ENCODE results near the gene MAP2.

Gene MAP2

DNA sequence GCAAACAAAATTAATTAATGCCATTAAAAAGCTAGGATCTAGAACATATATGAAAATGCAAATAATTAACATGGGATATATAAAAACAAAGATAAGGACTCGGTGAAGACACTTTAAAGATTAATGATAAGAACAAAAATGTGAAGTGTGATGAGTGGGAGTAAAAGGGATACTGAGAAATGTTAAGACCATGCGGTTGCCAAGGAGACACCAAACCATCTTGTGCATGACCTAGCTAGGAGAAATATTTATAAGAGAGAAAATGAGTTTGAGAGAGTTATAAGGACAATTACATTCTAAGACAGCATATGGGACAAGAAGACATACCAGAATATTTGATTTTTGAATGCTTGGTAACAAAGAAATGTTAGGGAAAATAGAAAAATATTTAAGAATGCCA lies 25.4 kb upstream of the MAP2 start:
- no peak overlapping the region for H3K4me3 ChIP-seq (ENCODE audit: low read length)
- TF ChIP-seq ZNF274 (IDR thresholded peaks at IDR 0.05; ENCODE audit: low read depth, low read length), result no peak

DNA sequence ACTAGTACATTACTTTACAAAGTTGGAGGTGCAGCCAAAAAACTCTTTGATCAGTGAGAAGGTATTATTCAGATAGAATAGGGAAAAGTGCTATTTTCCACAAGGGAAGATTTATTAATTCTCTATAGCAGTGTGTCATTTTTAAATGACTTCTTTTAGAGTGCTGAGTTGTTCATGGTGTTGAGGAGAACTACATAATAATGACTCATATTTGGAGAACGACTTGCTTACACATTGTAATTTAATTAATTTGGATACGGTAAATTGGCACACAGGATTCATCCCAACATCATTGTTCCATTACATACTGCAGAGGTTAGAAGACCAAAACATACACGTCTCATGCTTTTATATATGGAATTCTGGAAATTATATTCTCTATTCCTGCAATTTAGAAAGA lies 22.1 kb upstream of the MAP2 start:
- TF ChIP-seq ZNF274 (IDR thresholded peaks at IDR 0.05; ENCODE audit: low read depth, low read length), result no peak
- no peak overlapping the region for H3K4me3 ChIP-seq (ENCODE audit: low read length)

- TF ChIP-seq ZNF274 (IDR thresholded peaks at IDR 0.05; ENCODE audit: low read depth, low read length), result no peak
- no peak overlapping the region for H3K4me3 ChIP-seq (ENCODE audit: low read length)
Observed at GRCh38 chr2:209411296-209411695, 12.6 kb upstream of the MAP2 start.

DNA sequence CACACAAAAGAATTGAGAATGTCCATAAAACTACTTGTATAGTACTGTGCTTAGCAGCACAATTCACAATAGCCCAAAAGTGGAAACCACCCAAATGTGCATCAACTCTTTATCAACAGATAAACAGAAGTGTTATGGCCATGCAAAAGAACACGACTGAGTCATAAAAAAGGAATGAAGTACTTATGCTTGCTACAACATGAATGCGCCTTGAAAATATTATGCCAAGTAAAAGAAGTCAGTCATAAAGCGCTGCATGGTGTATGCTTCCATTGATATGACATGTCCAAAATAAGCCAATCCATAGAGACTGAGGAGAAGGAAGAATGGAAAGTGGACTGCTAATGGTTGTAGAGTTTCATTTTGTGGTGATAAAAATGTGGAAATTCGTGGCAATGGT lies 12.1 kb upstream of the MAP2 start:
- H3K4me3 ChIP-seq (ENCODE audit: low read length), result no peak overlapping the region
- TF ChIP-seq ZNF274 (IDR thresholded peaks at IDR 0.05; ENCODE audit: low read depth, low read length), result no peak

DNA sequence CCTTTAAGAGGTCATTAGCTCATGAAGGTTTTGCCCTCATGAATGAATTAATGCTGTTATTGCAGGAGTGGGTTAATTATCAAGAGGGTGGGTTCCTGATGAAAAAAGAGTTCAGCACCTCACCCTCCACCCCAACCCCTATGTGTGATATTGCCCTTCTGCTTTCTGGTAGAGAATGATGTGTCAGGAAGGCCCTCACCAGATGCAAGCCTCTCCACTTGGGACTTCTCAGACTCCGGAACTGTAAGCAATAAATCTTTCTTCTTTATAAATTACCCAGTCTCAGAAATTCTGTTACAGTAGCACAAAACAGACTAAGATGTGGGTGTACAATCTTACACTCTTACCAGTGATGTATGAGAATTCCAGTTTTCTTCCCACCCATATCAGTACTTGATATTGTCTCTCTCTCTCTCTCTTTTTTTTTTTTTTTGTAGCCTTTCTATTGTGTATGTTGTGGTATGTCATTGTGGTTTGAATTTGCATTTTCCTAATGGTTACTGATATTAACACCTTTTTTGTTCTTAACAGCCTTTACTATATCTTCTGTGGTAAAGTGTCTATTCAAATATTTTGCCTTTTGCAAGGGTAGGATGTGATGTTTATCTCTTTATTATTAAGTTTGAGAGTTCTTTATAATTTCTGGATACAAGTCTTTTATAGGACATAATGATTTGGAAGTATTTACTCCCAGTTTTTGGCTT lies 10.4 kb upstream of the MAP2 start:
- no peak overlapping the region for H3K4me3 ChIP-seq (ENCODE audit: low read length)
- TF ChIP-seq ZNF274 (IDR thresholded peaks at IDR 0.05; ENCODE audit: low read depth, low read length), result no peak

DNA sequence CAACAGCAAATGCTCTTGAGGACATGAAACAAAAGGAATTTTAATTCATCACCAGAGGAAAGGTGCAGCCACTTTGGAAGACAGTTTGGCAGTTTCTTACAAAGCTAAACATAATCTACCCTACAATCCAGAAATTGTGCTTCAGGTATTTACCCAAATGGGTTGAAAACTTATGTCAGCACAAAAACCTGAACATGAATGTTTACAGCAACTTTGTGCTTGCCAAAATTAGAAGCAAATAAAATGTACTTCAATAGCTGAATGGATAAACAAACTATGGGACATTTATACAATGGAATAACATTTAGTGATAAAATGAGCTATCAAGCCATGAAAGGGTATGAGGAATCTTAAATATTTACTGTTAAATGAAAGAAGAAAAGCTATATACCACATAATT lies 6.9 kb upstream of the MAP2 start:
- no peak overlapping the region for H3K4me3 ChIP-seq (ENCODE audit: low read length)
- no peak for TF ChIP-seq ZNF274 (IDR thresholded peaks at IDR 0.05; ENCODE audit: low read depth, low read length)

GRCh38 chr2:209422191-209422754 lies 1.6 kb upstream of the MAP2 start:
- TF ChIP-seq ZNF274 (IDR thresholded peaks at IDR 0.05; ENCODE audit: low read depth, low read length), result no peak
- no peak overlapping the region for H3K4me3 ChIP-seq (ENCODE audit: low read length)

- TF ChIP-seq ZNF274 (IDR thresholded peaks at IDR 0.05; ENCODE audit: low read depth, low read length), result no peak
- H3K4me3 ChIP-seq (ENCODE audit: low read length), result peak overlapping the region; percentile 55
Observed at GRCh38 chr2:209424199-209424701, 403 bp downstream of the MAP2 start.

DNA sequence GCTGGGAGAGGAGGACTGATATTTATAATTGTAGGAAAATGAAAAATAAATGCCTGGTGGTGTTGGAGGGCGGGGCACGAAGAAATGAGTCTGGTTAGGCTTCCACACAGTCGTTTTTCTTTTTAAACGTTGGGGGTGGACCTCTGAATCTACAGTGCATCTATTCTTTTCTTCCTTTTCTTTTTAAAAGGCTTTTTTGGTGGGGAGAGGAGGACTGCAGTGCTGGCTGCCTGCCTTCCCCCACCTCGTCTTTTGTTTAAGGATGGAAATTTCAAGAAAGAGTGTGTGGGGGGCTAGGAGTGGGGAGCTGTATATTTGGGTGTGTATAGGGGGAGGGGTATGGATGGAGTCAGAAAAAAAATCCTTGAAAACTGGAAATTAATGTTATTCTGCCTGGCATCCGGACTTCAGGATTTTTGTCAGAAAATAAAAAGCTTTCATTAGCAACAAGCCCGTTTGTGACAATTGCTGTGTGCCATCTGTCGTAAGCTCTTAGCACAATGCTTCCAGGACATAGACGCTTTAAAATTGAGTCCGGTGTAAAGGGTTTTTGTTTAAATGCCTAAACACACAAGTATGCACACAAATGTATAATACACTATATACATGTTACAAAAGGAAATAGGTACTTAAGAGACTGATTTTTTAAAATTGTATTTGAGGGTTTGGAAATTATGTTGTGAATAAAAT lies 1.1 kb downstream of the MAP2 start:
- TF ChIP-seq ZNF274 (IDR thresholded peaks at IDR 0.05; ENCODE audit: low read depth, low read length), result no peak
- peak overlapping the region; percentile 55 for H3K4me3 ChIP-seq (ENCODE audit: low read length)

GRCh38 chr2:209425471-209426071 lies 1.7 kb downstream of the MAP2 start:
- no peak overlapping the region for H3K4me3 ChIP-seq (ENCODE audit: low read length)

DNA sequence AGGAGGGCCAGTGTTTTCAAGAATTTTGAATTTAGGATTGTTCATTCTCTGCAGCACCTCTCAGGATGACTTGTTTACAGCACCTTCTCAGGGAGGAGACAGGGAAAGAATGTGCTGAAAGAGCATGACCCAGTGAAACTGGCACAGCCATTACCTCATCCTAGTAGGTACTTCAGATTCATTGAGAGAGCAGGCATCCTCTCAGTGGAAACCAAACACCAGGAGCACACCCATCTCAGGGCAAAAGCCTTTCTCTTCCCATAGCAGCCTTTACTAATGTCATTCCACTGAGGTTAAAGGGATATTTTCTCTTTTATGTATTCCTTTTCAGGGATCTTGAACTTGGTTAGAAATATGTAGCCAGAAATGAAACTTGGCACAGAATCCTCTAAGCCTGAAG lies 2.6 kb downstream of the MAP2 start:
- H3K4me3 ChIP-seq (ENCODE audit: low read length), result no peak overlapping the region
- no peak for TF ChIP-seq ZNF274 (IDR thresholded peaks at IDR 0.05; ENCODE audit: low read depth, low read length)

More at GRCh38 chr2:209425471-209426071, 1.7 kb downstream of the MAP2 start:
- TF ChIP-seq ZNF274 (IDR thresholded peaks at IDR 0.05; ENCODE audit: low read depth, low read length), result no peak

- no peak for TF ChIP-seq ZNF274 (IDR thresholded peaks at IDR 0.05; ENCODE audit: low read depth, low read length)
- no peak overlapping the region for H3K4me3 ChIP-seq (ENCODE audit: low read length)
Observed at GRCh38 chr2:209431701-209432100, 7.9 kb downstream of the MAP2 start.

GRCh38 chr2:209441541-209441940 lies 17.7 kb downstream of the MAP2 start:
- no peak for TF ChIP-seq ZNF274 (IDR thresholded peaks at IDR 0.05; ENCODE audit: low read depth, low read length)
- H3K4me3 ChIP-seq (ENCODE audit: low read length), result no peak overlapping the region

- no peak for TF ChIP-seq ZNF274 (IDR thresholded peaks at IDR 0.05; ENCODE audit: low read depth, low read length)
- H3K4me3 ChIP-seq (ENCODE audit: low read length), result no peak overlapping the region
Observed at GRCh38 chr2:209442939-209443338, 19.1 kb downstream of the MAP2 start.

GRCh38 chr2:209445485-209445884 lies 21.6 kb downstream of the MAP2 start:
- no peak overlapping the region for H3K4me3 ChIP-seq (ENCODE audit: low read length)
- TF ChIP-seq ZNF274 (IDR thresholded peaks at IDR 0.05; ENCODE audit: low read depth, low read length), result no peak
